Gastrocnemius medialis (tissue), 4 donors: ENCODE results near the gene CDC42EP3.

Experiments used
- POLR2A ChIP-seq, 2 donors: fragments of 450-650 bp; IDR thresholded peaks; one replicate each; pipeline ENCODE4 v1.6.1; 2017; ENCODE audit warnings: antibody characterized with exemption in 2 of 2, mild to moderate bottlenecking in 2 of 2, moderate library complexity in 2 of 2
- TF ChIP-seq, protein P1 (sequence below), 5 experiments: fragments of 450-650 bp in 3 of 5; fragments of 200-600 bp in 2 of 5; sonication (generic) in 2 of 5; IDR thresholded peaks in 4 of 5; conservative IDR thresholded peaks in 1 of 5; 1 replicate in 4 of 5; 2 replicates in 1 of 5; pipeline ENCODE4 v1.5.1; 2016 to 2019; ENCODE audit warnings: antibody characterized with exemption in 5 of 5, mild to moderate bottlenecking in 3 of 5, moderate library complexity in 3 of 5

DNA sequence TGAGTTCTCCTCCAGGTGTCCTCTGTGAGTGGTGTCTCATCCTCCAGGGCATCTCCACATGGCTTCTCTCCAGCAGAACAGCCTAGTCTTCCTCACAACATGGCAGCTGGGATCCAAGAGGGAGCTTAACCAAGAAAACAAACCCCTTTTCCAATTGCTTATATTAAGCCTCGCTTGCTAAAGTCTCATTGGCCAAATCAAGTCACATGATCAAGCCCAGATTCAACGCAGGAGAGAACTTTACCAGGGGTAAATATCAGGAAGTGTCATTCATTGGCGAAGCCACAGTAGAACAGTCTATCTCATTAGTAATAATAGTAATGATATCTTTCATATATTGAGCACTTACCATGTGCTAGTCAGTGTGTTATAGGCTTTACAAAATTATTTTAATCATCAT lies 53.1 kb downstream of the CDC42EP3 start:
- TF ChIP-seq, protein P1, sequence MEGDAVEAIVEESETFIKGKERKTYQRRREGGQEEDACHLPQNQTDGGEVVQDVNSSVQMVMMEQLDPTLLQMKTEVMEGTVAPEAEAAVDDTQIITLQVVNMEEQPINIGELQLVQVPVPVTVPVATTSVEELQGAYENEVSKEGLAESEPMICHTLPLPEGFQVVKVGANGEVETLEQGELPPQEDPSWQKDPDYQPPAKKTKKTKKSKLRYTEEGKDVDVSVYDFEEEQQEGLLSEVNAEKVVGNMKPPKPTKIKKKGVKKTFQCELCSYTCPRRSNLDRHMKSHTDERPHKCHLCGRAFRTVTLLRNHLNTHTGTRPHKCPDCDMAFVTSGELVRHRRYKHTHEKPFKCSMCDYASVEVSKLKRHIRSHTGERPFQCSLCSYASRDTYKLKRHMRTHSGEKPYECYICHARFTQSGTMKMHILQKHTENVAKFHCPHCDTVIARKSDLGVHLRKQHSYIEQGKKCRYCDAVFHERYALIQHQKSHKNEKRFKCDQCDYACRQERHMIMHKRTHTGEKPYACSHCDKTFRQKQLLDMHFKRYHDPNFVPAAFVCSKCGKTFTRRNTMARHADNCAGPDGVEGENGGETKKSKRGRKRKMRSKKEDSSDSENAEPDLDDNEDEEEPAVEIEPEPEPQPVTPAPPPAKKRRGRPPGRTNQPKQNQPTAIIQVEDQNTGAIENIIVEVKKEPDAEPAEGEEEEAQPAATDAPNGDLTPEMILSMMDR (IDR thresholded peaks at IDR 0.05 in 4 of 5, conservative IDR thresholded peaks at IDR 0.05 in 1 of 5): no peak
- TF ChIP-seq POLR2A (IDR thresholded peaks at IDR 0.05): no peak
